Measurements from ENCODE around the gene TAF11L6.
"Not testable (repeated sequence)": the region's sequence is repeated elsewhere in the genome, so short reads cannot be mapped to it uniquely, and the experiment has no call there.

TAF11L6 gene

GRCh38 chr5:17526504-17526903 lies 2.0 kb upstream of the TAF11L6 start:
- DNase-seq, H3K27me3 Mint-ChIP-seq, H3K4me3 Mint-ChIP-seq, H3K36me3 Mint-ChIP-seq, H3K9me3 Mint-ChIP-seq, CTCF ChIA-PET, H3K27ac Mint-ChIP-seq, H3K4me1 Mint-ChIP-seq: not testable (repeated sequence)
